GM21528 (cell line): Measurements from ENCODE around the gene RFTN1.

ENCODE experiments used
- ATAC-seq: cut with Tn5 transposase; IDR thresholded peaks from one replicate; pipeline ENCODE4 v1.9.1; 2021; ENCODE audit warnings: mild to moderate bottlenecking, moderate library complexity; ENCODE audit not compliant: unreplicated experiment, low FRiP score

RFTN1 gene

GRCh38 chr3:16529264-16529663 lies 15.8 kb upstream of the RFTN1 start:
- no peak for ATAC-seq

- ATAC-seq = no peak
Measured at GRCh38 chr3:16528581-16528993, 15.1 kb upstream of the RFTN1 start.

GRCh38 chr3:16528106-16528505 lies 14.6 kb upstream of the RFTN1 start:
- ATAC-seq = no peak

- ATAC-seq = no peak
Measured at GRCh38 chr3:16524196-16524595, 10.7 kb upstream of the RFTN1 start.

GRCh38 chr3:16523778-16524177 lies 10.3 kb upstream of the RFTN1 start:
- no peak for ATAC-seq

GRCh38 chr3:16522834-16523233 lies 9.3 kb upstream of the RFTN1 start:
- no peak for ATAC-seq

- ATAC-seq = peak; percentile 41
Measured at GRCh38 chr3:16520970-16521881, 7.7 kb upstream of the RFTN1 start.

- no peak for ATAC-seq
Measured at GRCh38 chr3:16520241-16520969, 6.9 kb upstream of the RFTN1 start.

GRCh38 chr3:16516695-16517481 lies 3.4 kb upstream of the RFTN1 start:
- ATAC-seq = no peak

- ATAC-seq = no peak
Measured at GRCh38 chr3:16515885-16516420, 2.5 kb upstream of the RFTN1 start.

- no peak for ATAC-seq
Measured at GRCh38 chr3:16514755-16515353, 1.4 kb upstream of the RFTN1 start.

- no peak for ATAC-seq
Measured at GRCh38 chr3:16514021-16514700, 662 bp upstream of the RFTN1 start.

- ATAC-seq = peak; percentile 14
Measured at GRCh38 chr3:16512435-16513140, 911 bp downstream of the RFTN1 start.

- peak; percentile 47 for ATAC-seq
Measured at GRCh38 chr3:16511681-16512434, 1.6 kb downstream of the RFTN1 start.

GRCh38 chr3:16510620-16511319 lies 2.7 kb downstream of the RFTN1 start:
- no peak for ATAC-seq

- peak; percentile 23 for ATAC-seq
Measured at GRCh38 chr3:16509721-16510619, 3.5 kb downstream of the RFTN1 start.

- no peak for ATAC-seq
Measured at GRCh38 chr3:16508591-16508995, 4.9 kb downstream of the RFTN1 start.
